ENCODE measurements around the gene ZNF445. TPM values are rescaled to one million over a fixed set of nuclear protein-coding genes. Genes with fewer than 3 reads are reported as not detected.

The ZNF445 gene
- total and polyA plus RNA-seq, 2 of the 8 experiments (the other 6 are each of a cell fraction or from before 2014, with no cell fraction given), result 3.3 to 26.3 TPM

DNA sequence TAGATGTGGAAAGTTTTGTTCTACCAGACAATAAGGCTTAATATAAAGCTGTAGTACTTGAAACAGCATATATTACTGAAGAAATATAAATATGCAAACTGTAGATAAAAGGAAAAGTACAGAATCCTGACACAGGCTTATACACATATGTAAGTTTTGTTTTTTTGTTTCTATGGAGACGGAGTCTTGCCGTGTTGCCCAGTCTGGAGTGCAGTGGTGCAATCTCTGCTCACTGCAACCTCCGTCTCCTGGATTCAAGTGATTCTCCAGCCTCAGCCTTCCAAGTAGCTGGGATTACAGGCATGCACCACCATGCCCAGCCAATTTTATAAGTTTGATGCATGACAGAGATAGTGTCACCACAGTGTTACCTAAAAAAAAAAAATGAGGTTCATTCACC is 29.1 kb upstream of the ZNF445 start:
- ChIA-PET POLR2A (ENCODE audit: partially characterized antibody) (interaction anchor here (0.7 kb wide), 1 partner anchor 169 kb away, joined by 3 read pairs; no protein-coding TSS in a partner anchor), CTCF (ENCODE audit: partially characterized antibody) (interaction anchor here (1.0 kb wide), 1 partner anchor 13 kb away, joined by 3 read pairs; no protein-coding TSS in a partner anchor)
- H4K8ac ChIP-seq (ENCODE audit: extremely low read depth, insufficient read depth, low read length), result no peak overlapping the region
- H3K14ac ChIP-seq (ENCODE audit: insufficient read length), result no peak overlapping the region
- FAIRE-seq (no peak), DNase-seq (ENCODE audit: low read depth in 1 of 2, low spot score in 2 of 2) (no peak)
- 93% methylated on average over 3 of the region's 3 CpGs; no CpG with 5 or more reads in 1 of the 2 experiments for WGBS, 2 experiments (ENCODE audit: extremely low coverage in 1 of 2, insufficient coverage in 1 of 2, insufficient read length in 1 of 2, insufficient replicate concordance in 2 of 2, low coverage in 1 of 2, low lambda C conversion rate in 2 of 2, missing lambda C conversion rate in 1 of 2)
- no peak overlapping the region for H2BK20ac ChIP-seq (ENCODE audit: low read length)
- peaks cover 10 to 12% of the 10 kb centered on the region in 2 experiments; a peak in 3 of 4 replicates for H3K9me3 ChIP-seq (ENCODE audit: insufficient read depth in 2 of 2, low read depth in 1 of 2, low read length in 1 of 2)
- H3K23me2 ChIP-seq (ENCODE audit: low read depth, low read length), result no peaks in the 10 kb centered on the region; the same call in none of the 2 replicates
- no peak overlapping the region for H2AK5ac ChIP-seq (ENCODE audit: low read depth, low read length)
- H4K20me1 ChIP-seq (replicated peaks in 1 of 2; ENCODE audit: control insufficient read depth in 1 of 2, insufficient read depth in 2 of 2, low read length in 2 of 2), result peaks cover 0 to 4% of the 10 kb centered on the region in 2 experiments
- H3K36me3 ChIP-seq (ENCODE audit: control insufficient read depth in 2 of 4, insufficient read depth in 4 of 4, low read length in 3 of 4), result peaks cover 2 to 11% (median 8%) of the 10 kb centered on the region in 4 experiments; a peak in 5 of 8 replicates
- no peak overlapping the region for H3K27ac ChIP-seq (ENCODE audit: low read depth, low read length)
- no peak overlapping the region for H2BK120ac ChIP-seq (replicated peaks; ENCODE audit: low read depth, low read length)
- H4K91ac ChIP-seq (replicated peaks; ENCODE audit: insufficient read length, low read length), result no peak overlapping the region
- H4K5ac ChIP-seq (ENCODE audit: insufficient read length, low read depth, low read length), result no peak overlapping the region
- no peak overlapping the region for H2BK12ac ChIP-seq (ENCODE audit: low read depth, low read length)
- no peak overlapping the region for H3K18ac ChIP-seq (ENCODE audit: extremely low read depth, low read length)
- no peak overlapping the region for H2AFZ ChIP-seq (ENCODE audit: low read length)
- H3K4ac ChIP-seq (replicated peaks; ENCODE audit: insufficient read length, low read depth, low read length), result no peak overlapping the region
- TF ChIP-seq ZNF274 (IDR thresholded peaks at IDR 0.05; ENCODE audit: borderline replicate concordance, extremely low read depth, low read length), result no peak
- TF ChIP-seq ATF3 (IDR thresholded peaks at IDR 0.05; ENCODE audit: insufficient read depth, low read depth, low read length), result no peak
- no peak for TF ChIP-seq CHD2 (IDR thresholded peaks at IDR 0.05; ENCODE audit: low read length)
- TF ChIP-seq NANOG (IDR thresholded peaks at IDR 0.05; ENCODE audit: insufficient read depth, low read depth, low read length, poor library complexity, severe bottlenecking), result no peak
- TF ChIP-seq EGR1 (IDR thresholded peaks at IDR 0.05; ENCODE audit: borderline replicate concordance, low read depth, low read length), result no peak
- TF ChIP-seq GABPA (IDR thresholded peaks at IDR 0.05; ENCODE audit: borderline replicate concordance, insufficient read depth, low read length), result no peak
- no peak for TF ChIP-seq TCF12 (IDR thresholded peaks at IDR 0.05; ENCODE audit: low read depth, low read length)
- TF ChIP-seq POLR2AphosphoS5 (IDR thresholded peaks at IDR 0.05; ENCODE audit: low read depth, low read length), result no peak
- TF ChIP-seq EZH2 (IDR thresholded peaks at IDR 0.05; ENCODE audit: low read depth, low read length, severe bottlenecking), result no peak
- no peak overlapping the region for H2BK15ac ChIP-seq (ENCODE audit: low read length)
- no peak overlapping the region for H2BK5ac ChIP-seq (ENCODE audit: low read depth, low read length)
- no peak overlapping the region for H3K4me2 ChIP-seq (ENCODE audit: insufficient read depth in 1 of 2, low read depth in 2 of 2, low read length in 2 of 2)
- no peak overlapping the region for H3K4me3 ChIP-seq (ENCODE audit: extremely low read depth in 1 of 4, insufficient read depth in 2 of 4, low read depth in 3 of 4, low read length in 4 of 4)
- H3K79me1 ChIP-seq (ENCODE audit: low read depth, low read length), result peaks cover 6% of the 10 kb centered on the region
- no peaks in the 10 kb centered on the region for H3K27me3 ChIP-seq (replicated peaks in 1 of 4; ENCODE audit: control insufficient read depth in 3 of 4, extremely low read depth in 1 of 4, insufficient read depth in 3 of 4, low read length in 3 of 4)
- peaks cover 2 to 8% (median 3%) of the 10 kb centered on the region in 4 experiments; a peak in 3 of 7 replicates for H3K4me1 ChIP-seq (replicated peaks in 1 of 4; ENCODE audit: control insufficient read depth in 3 of 4, insufficient read depth in 4 of 4, low read length in 3 of 4)
- peaks cover 9 to 76% of the 10 kb centered on the region in 2 experiments for H3K79me2 ChIP-seq (ENCODE audit: control insufficient read depth in 1 of 2, insufficient read depth in 2 of 2, low read length in 2 of 2)
- H3K23ac ChIP-seq (ENCODE audit: insufficient read length), result no peak overlapping the region
- H3K9ac ChIP-seq (replicated peaks in 1 of 4; ENCODE audit: extremely low read depth in 1 of 4, low read depth in 3 of 4, low read length in 3 of 4), result no peak overlapping the region
- no peak overlapping the region for H3K56ac ChIP-seq (replicated peaks; ENCODE audit: insufficient read length, low read depth, low read length)
